Adrenal gland (tissue), 5 donors: Measurements from ENCODE around the gene CD44.

ENCODE experiments used
- POLR2A ChIP-seq, 2 donors: fragments of 450-650 bp; IDR thresholded peaks; one replicate each; pipeline ENCODE4 v1.6.1; 2017; ENCODE audit warnings: antibody characterized with exemption in 2 of 2, mild to moderate bottlenecking in 2 of 2, moderate library complexity in 1 of 2
- TF ChIP-seq, protein P1 (sequence below), 6 experiments: fragments of 450-650 bp in 4 of 6; fragments of 200-600 bp in 2 of 6; sonication (generic) in 1 of 6; IDR thresholded peaks; 1 replicate in 5 of 6; 2 replicates in 1 of 6; pipeline versions ENCODE4 v1.5.1 to v1.8.0; 2016 to 2021; ENCODE audit warnings: antibody characterized with exemption in 6 of 6, mild to moderate bottlenecking in 2 of 6, moderate library complexity in 1 of 6
- donor health status: DM: no; HTN: no; CAD: no.

DNA sequence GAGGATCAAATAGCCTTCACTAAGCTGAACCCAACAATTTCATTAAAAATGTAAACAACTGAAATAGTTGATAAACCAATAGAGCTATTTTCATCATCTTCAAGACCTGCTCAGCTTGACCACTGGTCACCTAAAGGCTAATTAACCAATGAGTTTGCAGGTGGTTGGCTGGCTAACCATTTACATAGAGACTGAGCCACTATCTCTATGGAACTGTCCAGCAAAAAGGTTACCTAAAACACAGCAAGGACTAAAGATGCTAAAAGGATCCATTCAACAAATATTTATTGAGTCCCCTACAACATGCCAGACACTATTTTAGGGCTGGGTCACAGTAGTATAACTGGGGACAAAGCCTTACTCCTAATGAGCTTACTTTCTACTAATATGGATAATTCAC, 123.8 kb downstream of the CD44 start:
- TF ChIP-seq POLR2A (IDR thresholded peaks at IDR 0.05): no peak
- TF ChIP-seq, protein P1, sequence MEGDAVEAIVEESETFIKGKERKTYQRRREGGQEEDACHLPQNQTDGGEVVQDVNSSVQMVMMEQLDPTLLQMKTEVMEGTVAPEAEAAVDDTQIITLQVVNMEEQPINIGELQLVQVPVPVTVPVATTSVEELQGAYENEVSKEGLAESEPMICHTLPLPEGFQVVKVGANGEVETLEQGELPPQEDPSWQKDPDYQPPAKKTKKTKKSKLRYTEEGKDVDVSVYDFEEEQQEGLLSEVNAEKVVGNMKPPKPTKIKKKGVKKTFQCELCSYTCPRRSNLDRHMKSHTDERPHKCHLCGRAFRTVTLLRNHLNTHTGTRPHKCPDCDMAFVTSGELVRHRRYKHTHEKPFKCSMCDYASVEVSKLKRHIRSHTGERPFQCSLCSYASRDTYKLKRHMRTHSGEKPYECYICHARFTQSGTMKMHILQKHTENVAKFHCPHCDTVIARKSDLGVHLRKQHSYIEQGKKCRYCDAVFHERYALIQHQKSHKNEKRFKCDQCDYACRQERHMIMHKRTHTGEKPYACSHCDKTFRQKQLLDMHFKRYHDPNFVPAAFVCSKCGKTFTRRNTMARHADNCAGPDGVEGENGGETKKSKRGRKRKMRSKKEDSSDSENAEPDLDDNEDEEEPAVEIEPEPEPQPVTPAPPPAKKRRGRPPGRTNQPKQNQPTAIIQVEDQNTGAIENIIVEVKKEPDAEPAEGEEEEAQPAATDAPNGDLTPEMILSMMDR (IDR thresholded peaks at IDR 0.05): no peak
